ENCODE measurements around the gene ANXA2R. TPM values are rescaled to one million over a fixed set of nuclear protein-coding genes. Genes with fewer than 3 reads are reported as not detected.

ANXA2R gene
- total and polyA plus RNA-seq, 2 of the 13 experiments (the other 11 are each of a cell fraction or from before 2014, with no cell fraction given), result 0.95 to 1.3 TPM

DNA sequence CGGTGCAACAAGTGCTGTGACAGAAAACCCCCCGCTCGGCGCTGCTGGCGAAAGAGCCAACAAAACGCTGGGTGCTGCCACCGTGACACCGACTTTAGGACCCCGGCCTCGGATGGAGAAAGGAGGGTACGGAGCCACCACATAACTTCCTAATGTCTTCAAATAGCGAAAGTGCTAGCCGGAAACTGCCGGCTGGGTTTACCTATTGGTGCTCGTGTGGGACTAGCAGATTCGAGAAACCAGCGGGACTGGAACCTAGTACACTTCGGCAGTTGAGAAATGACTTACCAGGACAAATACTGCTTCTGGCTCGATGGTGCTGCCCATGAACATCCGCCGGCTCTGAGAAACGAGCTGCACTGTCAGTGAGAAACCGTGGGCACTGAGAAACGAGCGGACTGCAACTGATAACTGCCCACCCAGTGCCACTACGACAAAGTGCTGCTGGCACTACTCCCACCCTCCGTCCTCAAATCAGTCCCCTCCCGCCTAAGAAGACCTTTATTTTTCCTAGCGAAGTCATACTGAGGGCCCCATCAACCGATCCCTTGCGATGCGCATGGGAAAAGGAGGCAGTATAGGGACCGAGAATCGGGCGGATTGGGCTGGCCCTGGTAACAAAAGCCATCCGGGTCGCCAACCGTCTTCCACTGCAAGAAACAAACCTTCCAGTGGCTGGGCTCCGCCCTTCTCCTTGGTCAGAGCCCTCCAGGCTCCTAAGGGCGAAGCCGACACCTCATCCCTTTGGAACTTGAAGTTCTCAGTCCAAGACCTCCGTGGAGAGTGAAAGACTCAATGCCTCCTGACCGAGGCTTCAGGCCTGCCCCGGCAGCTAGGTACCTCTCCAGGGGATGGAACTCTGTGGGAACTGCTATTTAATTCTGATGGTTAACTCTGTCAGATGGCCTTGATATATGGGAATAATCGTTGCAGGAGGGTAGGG is 27.0 kb upstream of the ANXA2R start (continued):
- TF ChIP-seq MEIS1 (CRISPR knock-in tag; IDR thresholded peaks at IDR 0.05; ENCODE audit: borderline replicate concordance) (peak; percentile 65; the same call in 1 of the 2 replicates), ZNF749 (CRISPR knock-in tag; IDR thresholded peaks at IDR 0.05; ENCODE audit: borderline replicate concordance) (no peak; the same call in 1 of the 2 replicates), IKZF1 (IDR thresholded peaks at IDR 0.05) (no peak), BHLHE40 (IDR thresholded peaks at IDR 0.05; ENCODE audit: low read length) (peak; percentile 23; the same call in 1 of the 2 replicates), HMG20B (CRISPR knock-in tag; conservative IDR thresholded peaks at IDR 0.05) (0 out of 2 replicates have a peak, but pooled peaks have one; percentile 16), ATF7 (IDR thresholded peaks at IDR 0.05) (no peak), ATF7 (CRISPR knock-in tag; IDR thresholded peaks at IDR 0.05) (no peak), RBFOX2 (IDR thresholded peaks at IDR 0.05; ENCODE audit: low read depth, low read length) (no peak), TAF1 (CRISPR knock-in tag; IDR thresholded peaks at IDR 0.05) (peak; percentile 79), HMG20A (CRISPR knock-in tag; IDR thresholded peaks at IDR 0.05; ENCODE audit: borderline replicate concordance) (no peak), ZNF768 (CRISPR knock-in tag; IDR thresholded peaks at IDR 0.05) (no peak; the same call in 1 of the 2 replicates), ZSCAN30 (CRISPR knock-in tag; IDR thresholded peaks at IDR 0.05) (no peak), HES4 (CRISPR knock-in tag; IDR thresholded peaks at IDR 0.05; ENCODE audit: borderline replicate concordance) (no peak), ZNF562 (CRISPR knock-in tag; IDR thresholded peaks at IDR 0.05; ENCODE audit: borderline replicate concordance) (no peak), SALL2 (CRISPR knock-in tag; IDR thresholded peaks at IDR 0.05) (0 out of 2 replicates have a peak, but pooled peaks have one; percentile 32), ZNF839 (CRISPR knock-in tag; IDR thresholded peaks at IDR 0.05; ENCODE audit: borderline replicate concordance) (no peak), ZNF577 (CRISPR knock-in tag; IDR thresholded peaks at IDR 0.05; ENCODE audit: borderline replicate concordance, low read depth) (no peak), MIER2 (CRISPR knock-in tag; IDR thresholded peaks at IDR 0.05) (no peak), NR1H2 (CRISPR knock-in tag; IDR thresholded peaks at IDR 0.05; ENCODE audit: borderline replicate concordance, low read depth) (no peak), KLF13 (CRISPR knock-in tag; IDR thresholded peaks at IDR 0.05) (no peak)
- TF ChIP-seq, protein P1, sequence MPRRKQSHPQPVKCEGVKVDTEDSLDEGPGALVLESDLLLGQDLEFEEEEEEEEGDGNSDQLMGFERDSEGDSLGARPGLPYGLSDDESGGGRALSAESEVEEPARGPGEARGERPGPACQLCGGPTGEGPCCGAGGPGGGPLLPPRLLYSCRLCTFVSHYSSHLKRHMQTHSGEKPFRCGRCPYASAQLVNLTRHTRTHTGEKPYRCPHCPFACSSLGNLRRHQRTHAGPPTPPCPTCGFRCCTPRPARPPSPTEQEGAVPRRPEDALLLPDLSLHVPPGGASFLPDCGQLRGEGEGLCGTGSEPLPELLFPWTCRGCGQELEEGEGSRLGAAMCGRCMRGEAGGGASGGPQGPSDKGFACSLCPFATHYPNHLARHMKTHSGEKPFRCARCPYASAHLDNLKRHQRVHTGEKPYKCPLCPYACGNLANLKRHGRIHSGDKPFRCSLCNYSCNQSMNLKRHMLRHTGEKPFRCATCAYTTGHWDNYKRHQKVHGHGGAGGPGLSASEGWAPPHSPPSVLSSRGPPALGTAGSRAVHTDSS (CRISPR knock-in tag; conservative IDR thresholded peaks at IDR 0.05), result no peak
- TF ChIP-seq, protein P2, sequence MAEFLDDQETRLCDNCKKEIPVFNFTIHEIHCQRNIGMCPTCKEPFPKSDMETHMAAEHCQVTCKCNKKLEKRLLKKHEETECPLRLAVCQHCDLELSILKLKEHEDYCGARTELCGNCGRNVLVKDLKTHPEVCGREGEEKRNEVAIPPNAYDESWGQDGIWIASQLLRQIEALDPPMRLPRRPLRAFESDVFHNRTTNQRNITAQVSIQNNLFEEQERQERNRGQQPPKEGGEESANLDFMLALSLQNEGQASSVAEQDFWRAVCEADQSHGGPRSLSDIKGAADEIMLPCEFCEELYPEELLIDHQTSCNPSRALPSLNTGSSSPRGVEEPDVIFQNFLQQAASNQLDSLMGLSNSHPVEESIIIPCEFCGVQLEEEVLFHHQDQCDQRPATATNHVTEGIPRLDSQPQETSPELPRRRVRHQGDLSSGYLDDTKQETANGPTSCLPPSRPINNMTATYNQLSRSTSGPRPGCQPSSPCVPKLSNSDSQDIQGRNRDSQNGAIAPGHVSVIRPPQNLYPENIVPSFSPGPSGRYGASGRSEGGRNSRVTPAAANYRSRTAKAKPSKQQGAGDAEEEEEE (CRISPR knock-in tag; IDR thresholded peaks at IDR 0.05; ENCODE audit: borderline replicate concordance), result peak; percentile 62; the same call in 1 of the 2 replicates
- TF ChIP-seq, protein P3, sequence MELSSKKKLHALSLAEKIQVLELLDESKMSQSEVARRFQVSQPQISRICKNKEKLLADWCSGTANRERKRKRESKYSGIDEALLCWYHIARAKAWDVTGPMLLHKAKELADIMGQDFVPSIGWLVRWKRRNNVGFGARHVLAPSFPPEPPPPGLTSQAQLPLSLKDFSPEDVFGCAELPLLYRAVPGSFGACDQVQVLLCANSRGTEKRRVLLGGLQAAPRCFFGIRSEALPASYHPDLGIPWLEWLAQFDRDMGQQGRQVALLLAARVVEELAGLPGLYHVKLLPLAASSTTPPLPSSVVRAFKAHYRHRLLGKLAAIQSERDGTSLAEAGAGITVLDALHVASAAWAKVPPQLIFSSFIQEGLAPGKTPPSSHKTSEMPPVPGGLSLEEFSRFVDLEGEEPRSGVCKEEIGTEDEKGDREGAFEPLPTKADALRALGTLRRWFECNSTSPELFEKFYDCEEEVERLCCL (CRISPR knock-in tag; IDR thresholded peaks at IDR 0.05; ENCODE audit: borderline replicate concordance), result no peak
- TF ChIP-seq, protein P4, sequence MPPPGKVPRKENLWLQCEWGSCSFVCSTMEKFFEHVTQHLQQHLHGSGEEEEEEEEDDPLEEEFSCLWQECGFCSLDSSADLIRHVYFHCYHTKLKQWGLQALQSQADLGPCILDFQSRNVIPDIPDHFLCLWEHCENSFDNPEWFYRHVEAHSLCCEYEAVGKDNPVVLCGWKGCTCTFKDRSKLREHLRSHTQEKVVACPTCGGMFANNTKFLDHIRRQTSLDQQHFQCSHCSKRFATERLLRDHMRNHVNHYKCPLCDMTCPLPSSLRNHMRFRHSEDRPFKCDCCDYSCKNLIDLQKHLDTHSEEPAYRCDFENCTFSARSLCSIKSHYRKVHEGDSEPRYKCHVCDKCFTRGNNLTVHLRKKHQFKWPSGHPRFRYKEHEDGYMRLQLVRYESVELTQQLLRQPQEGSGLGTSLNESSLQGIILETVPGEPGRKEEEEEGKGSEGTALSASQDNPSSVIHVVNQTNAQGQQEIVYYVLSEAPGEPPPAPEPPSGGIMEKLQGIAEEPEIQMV (CRISPR knock-in tag; IDR thresholded peaks at IDR 0.05; ENCODE audit: low read depth), result no peak
